NT2/D1 (cell line): ENCODE data around the gene MEX3B.
"Not testable (repeated sequence)": the region's sequence is repeated elsewhere in the genome, so short reads cannot be mapped to it uniquely, and the experiment has no call there.

Experiments used
- DNase-seq: peaks from one replicate; pipeline ENCODE4 v3.0.0-alpha.2; 2011; ENCODE audit warnings: low read depth, low spot score
- H3K27me3 ChIP-seq: 2 replicates; pipeline ENCODE4 v1.6.0; 2011; ENCODE audit warnings: mild to moderate bottlenecking; ENCODE audit not compliant: insufficient read length, insufficient read depth
- H3K36me3 ChIP-seq: 2 replicates; pipeline ENCODE4 v1.6.1; 2011; ENCODE audit warnings: mild to moderate bottlenecking, low read length, mixed read lengths; ENCODE audit not compliant: insufficient read depth, insufficient read length
- H3K4me1 ChIP-seq: 2 replicates; pipeline ENCODE4 v1.5.1; 2011; ENCODE audit not compliant: insufficient read depth, insufficient read length
- H3K4me3 ChIP-seq: 2 replicates; pipeline ENCODE4 v1.5.1; 2011; ENCODE audit warnings: low read depth; ENCODE audit not compliant: insufficient read length
- H3K9ac ChIP-seq: 2 replicates; pipeline ENCODE4 v1.6.0; 2011; ENCODE audit warnings: low read depth; ENCODE audit not compliant: insufficient read length
- H3K9me3 ChIP-seq: 2 replicates; pipeline ENCODE4 v1.5.1; 2011; ENCODE audit warnings: mild to moderate bottlenecking, low read length; ENCODE audit not compliant: insufficient read depth
- SUZ12 ChIP-seq: IDR thresholded peaks from 2 replicates; pipeline ENCODE4 v1.6.1; 2011; ENCODE audit not compliant: insufficient read length, insufficient read depth; ENCODE audit errors: extremely low read depth
- YY1 ChIP-seq: IDR thresholded peaks from 2 replicates; pipeline ENCODE4 v1.6.1; 2011; ENCODE audit not compliant: insufficient read length, insufficient read depth
- ZNF274 ChIP-seq: IDR thresholded peaks from 2 replicates; pipeline ENCODE4 v1.6.1; 2011; ENCODE audit warnings: mild to moderate bottlenecking, low read depth, low read length

Gene MEX3B

GRCh38 chr15:82020625-82021394 is 25.0 kb downstream of the MEX3B start:
- H3K4me3 ChIP-seq, result no peak overlapping the region
- no peaks in the 10 kb centered on the region for H3K27me3 ChIP-seq
- no peaks in the 10 kb centered on the region for H3K9me3 ChIP-seq
- H3K36me3 ChIP-seq, result no peaks in the 10 kb centered on the region
- DNase-seq, result peak; percentile 27
- no peak for TF ChIP-seq YY1
- no peak for TF ChIP-seq SUZ12
- TF ChIP-seq ZNF274, result no peak
- H3K9ac ChIP-seq, result no peak overlapping the region
- no peaks in the 10 kb centered on the region for H3K4me1 ChIP-seq

GRCh38 chr15:82018201-82018600 is 27.6 kb downstream of the MEX3B start:
- no peak for DNase-seq

DNA sequence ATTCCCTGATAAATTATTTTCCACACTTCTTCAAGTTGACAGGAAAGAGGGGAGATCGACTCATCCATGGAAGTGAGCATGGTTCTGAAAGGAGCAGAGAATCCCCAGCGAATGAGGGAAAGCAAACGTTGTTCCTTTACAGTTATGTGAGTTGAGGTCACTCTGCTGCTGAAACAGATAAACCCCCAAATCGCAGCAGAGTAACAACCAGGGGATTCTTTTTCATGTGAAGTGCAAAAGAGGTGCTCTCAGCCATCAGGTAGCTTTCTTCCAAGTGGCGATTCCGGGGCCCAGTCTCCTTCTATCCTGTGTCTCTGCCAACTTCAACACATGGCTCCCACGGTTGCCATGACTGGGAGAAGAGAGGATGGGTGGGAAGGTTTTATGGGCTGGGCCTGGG is 28.2 kb downstream of the MEX3B start:
- Histone ChIP-seq H3K4me3 (no peak overlapping the region), H3K4me1 (no peaks in the 10 kb centered on the region), H3K9ac (no peak overlapping the region), H3K36me3 (no peaks in the 10 kb centered on the region), H3K9me3 (no peaks in the 10 kb centered on the region), H3K27me3 (no peaks in the 10 kb centered on the region)
- no peak for DNase-seq
- TF ChIP-seq SUZ12 (no peak), YY1 (no peak), ZNF274 (no peak)

More at GRCh38 chr15:82018201-82018600, 27.6 kb downstream of the MEX3B start:
- H3K4me1 ChIP-seq, result no peaks in the 10 kb centered on the region
- no peak for TF ChIP-seq YY1
- TF ChIP-seq SUZ12, result no peak
- TF ChIP-seq ZNF274, result no peak
- H3K27me3 ChIP-seq, result no peaks in the 10 kb centered on the region
- no peak overlapping the region for H3K4me3 ChIP-seq
- H3K36me3 ChIP-seq, result no peaks in the 10 kb centered on the region
- H3K9me3 ChIP-seq, result no peaks in the 10 kb centered on the region
- no peak overlapping the region for H3K9ac ChIP-seq

- no peak overlapping the region for H3K4me3 ChIP-seq
- peaks cover 11% of the 10 kb centered on the region; the same call in 1 of the 2 replicates for H3K9me3 ChIP-seq
- TF ChIP-seq SUZ12 (no peak), ZNF274 (no peak), YY1 (no peak)
- no peak for DNase-seq
- H3K36me3 ChIP-seq, result no peaks in the 10 kb centered on the region
- no peak overlapping the region for H3K9ac ChIP-seq
- H3K27me3 ChIP-seq, result no peaks in the 10 kb centered on the region
- no peaks in the 10 kb centered on the region for H3K4me1 ChIP-seq
Observed at GRCh38 chr15:82014989-82015388, 30.8 kb downstream of the MEX3B start.

DNA sequence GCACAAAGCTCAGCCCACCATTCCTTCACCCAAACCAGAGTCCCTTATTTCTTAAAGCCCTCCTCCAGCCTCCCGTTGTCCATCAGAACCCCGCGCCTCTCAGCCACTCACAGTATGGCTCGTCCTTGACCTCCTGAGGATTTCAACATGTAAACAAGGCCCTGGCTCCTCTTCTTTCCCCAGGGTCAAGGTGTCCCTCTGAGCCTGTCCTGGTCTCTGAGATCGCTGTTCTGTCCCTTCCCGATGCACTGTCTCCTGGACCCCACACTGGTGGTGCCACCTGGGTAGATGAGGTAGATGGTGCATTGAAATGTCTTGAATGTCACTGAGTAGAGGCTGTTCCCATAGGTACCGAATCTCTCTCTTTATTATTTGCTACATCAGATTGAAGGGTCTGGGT is 32.9 kb downstream of the MEX3B start:
- no peaks in the 10 kb centered on the region for H3K27me3 ChIP-seq
- H3K4me1 ChIP-seq, result no peaks in the 10 kb centered on the region
- TF ChIP-seq SUZ12 (no peak), YY1 (no peak), ZNF274 (no peak)
- no peak overlapping the region for H3K4me3 ChIP-seq
- no peak for DNase-seq
- no peak overlapping the region for H3K9ac ChIP-seq
- no peaks in the 10 kb centered on the region for H3K36me3 ChIP-seq
- H3K9me3 ChIP-seq, result peaks cover 15% of the 10 kb centered on the region; the same call in 1 of the 2 replicates

- Histone ChIP-seq H3K9ac (no peak overlapping the region), H3K9me3 (peaks cover 11% of the 10 kb centered on the region; the same call in 1 of the 2 replicates), H3K4me3 (no peak overlapping the region), H3K27me3 (no peaks in the 10 kb centered on the region), H3K4me1 (no peaks in the 10 kb centered on the region), H3K36me3 (no peaks in the 10 kb centered on the region)
- TF ChIP-seq ZNF274, result no peak
- no peak for TF ChIP-seq SUZ12
- TF ChIP-seq YY1, result no peak
- no peak for DNase-seq
Observed at GRCh38 chr15:82005239-82005638, 40.6 kb downstream of the MEX3B start.

- Histone ChIP-seq H3K36me3 (no peaks in the 10 kb centered on the region), H3K9me3 (peaks cover 4% of the 10 kb centered on the region; the same call in 1 of the 2 replicates), H3K4me3 (no peak overlapping the region), H3K27me3 (no peaks in the 10 kb centered on the region), H3K9ac (no peak overlapping the region), H3K4me1 (no peaks in the 10 kb centered on the region)
- DNase-seq, result no peak
- TF ChIP-seq YY1 (no peak), ZNF274 (no peak), SUZ12 (no peak)
Observed at GRCh38 chr15:82003916-82004315, 41.9 kb downstream of the MEX3B start.

- not testable (repeated sequence) for H3K9ac ChIP-seq, H3K27me3 ChIP-seq, H3K4me1 ChIP-seq, DNase-seq, H3K36me3 ChIP-seq
- Histone ChIP-seq H3K4me3 (peak overlapping the region; percentile 39), H3K9me3 (peaks cover 29% of the 10 kb centered on the region)
Observed at GRCh38 chr15:81995081-81995480, 50.7 kb downstream of the MEX3B start.
